ENCODE results near the gene PI4K2B. TPM values are rescaled to one million over a fixed set of nuclear protein-coding genes. Genes with fewer than 3 reads are reported as not detected.
"Not testable (repeated sequence)": the region's sequence is repeated elsewhere in the genome, so short reads cannot be mapped to it uniquely, and the experiment has no call there.

Gene PI4K2B
- total RNA-seq, 1 donor from 2014 or later: 34.2 TPM

GRCh38 chr4:25240754-25241210 is 6.9 kb downstream of the PI4K2B start:
- intact Hi-C loops (cut with micrococcal nuclease): not testable (repeated sequence)

GRCh38 chr4:25242195-25242594 is 8.4 kb downstream of the PI4K2B start:
- intact Hi-C loops (cut with micrococcal nuclease): not testable (repeated sequence)

- intact Hi-C loops (cut with micrococcal nuclease): no loop called here
Measured at GRCh38 chr4:25245181-25245580, 11.3 kb downstream of the PI4K2B start.

- intact Hi-C loops (cut with micrococcal nuclease): no loop called here
Measured at GRCh38 chr4:25246680-25247611, 13.1 kb downstream of the PI4K2B start.

GRCh38 chr4:25248875-25249274 is 15.0 kb downstream of the PI4K2B start:
- intact Hi-C loops (cut with micrococcal nuclease): not testable (repeated sequence)

- intact Hi-C loops (cut with micrococcal nuclease): not testable (repeated sequence)
Measured at GRCh38 chr4:25249494-25249893, 15.7 kb downstream of the PI4K2B start.

- intact Hi-C loops (cut with micrococcal nuclease): loop anchor here (2.0 kb wide), 1 partner anchor 18 kb away; the partner anchor contains the start of gene PI4K2B
Measured at GRCh38 chr4:25252230-25253070, 18.6 kb downstream of the PI4K2B start.

GRCh38 chr4:25253071-25253445 is 19.2 kb downstream of the PI4K2B start:
- intact Hi-C loops (cut with micrococcal nuclease): loop anchor here (2.0 kb wide), 1 partner anchor 18 kb away; the partner anchor contains the start of gene PI4K2B

- intact Hi-C loops (cut with micrococcal nuclease): loop anchor here (2.0 kb wide), 1 partner anchor 19 kb away; the partner anchor contains the start of gene PI4K2B
Measured at GRCh38 chr4:25253786-25254185, 20.0 kb downstream of the PI4K2B start.

- intact Hi-C loops (cut with micrococcal nuclease): no loop called here
Measured at GRCh38 chr4:25258980-25259578, 25.2 kb downstream of the PI4K2B start.

- intact Hi-C loops (cut with micrococcal nuclease): no loop called here
Measured at GRCh38 chr4:25271866-25272265, 38.0 kb downstream of the PI4K2B start.

GRCh38 chr4:25280210-25280609 is 46.4 kb downstream of the PI4K2B start:
- intact Hi-C loops (cut with micrococcal nuclease): no loop called here

GRCh38 chr4:25283948-25284347 is 50.1 kb downstream of the PI4K2B start:
- intact Hi-C loops (cut with micrococcal nuclease): no loop called here

- intact Hi-C loops (cut with micrococcal nuclease): no loop called here
Measured at GRCh38 chr4:25284466-25284865, 50.6 kb downstream of the PI4K2B start.

GRCh38 chr4:25290490-25291067 is 56.7 kb downstream of the PI4K2B start:
- intact Hi-C loops (cut with micrococcal nuclease): no loop called here

- intact Hi-C loops (cut with micrococcal nuclease): no loop called here
Measured at GRCh38 chr4:25291158-25291733, 57.4 kb downstream of the PI4K2B start.

- intact Hi-C loops (cut with micrococcal nuclease): no loop called here
Measured at GRCh38 chr4:25297528-25298242, 63.9 kb downstream of the PI4K2B start.

GRCh38 chr4:25299476-25300203 is 65.8 kb downstream of the PI4K2B start:
- intact Hi-C loops (cut with micrococcal nuclease): no loop called here

GRCh38 chr4:25301471-25301870 is 67.6 kb downstream of the PI4K2B start:
- intact Hi-C loops (cut with micrococcal nuclease): no loop called here
